H1 (cell line): ENCODE measurements around the gene DHRS7B. TPM values are rescaled to one million over a fixed set of nuclear protein-coding genes. Genes with fewer than 3 reads are reported as not detected.

Experiments
- CTCF ChIA-PET: fragments of 300-600 bp; sonication (Branson Sonifier 250); formaldehyde crosslinking; loops from one replicate; lab custom pipeline; 2021; ENCODE audit not compliant: partially characterized antibody; lab: Charles Lee
- POLR2A ChIA-PET: fragments of 300-600 bp; sonication (Branson Sonifier 250); formaldehyde crosslinking; loops from one replicate; lab custom pipeline; 2021; ENCODE audit warnings: inconsistent platforms; ENCODE audit not compliant: partially characterized antibody; lab: Charles Lee
- DNase-seq, 2 experiments: peaks; one replicate each; pipeline versions ENCODE4 v3.0.0 to v3.0.0-alpha.2; 2010 to 2022; ENCODE audit warnings: low spot score in 2 of 2, low read depth in 1 of 2, mixed read lengths in 1 of 2
- FAIRE-seq: peaks from 2 replicates; lab custom pipeline; 2011; peaks lifted over from hg19 to GRCh38; lab: Jason Lieb, UNC
- H2AFZ ChIP-seq: 2 replicates; pipeline ENCODE4 v1.8.1; 2012; ENCODE audit warnings: low read length, inconsistent platforms
- H2AK5ac ChIP-seq: 2 replicates; pipeline ENCODE4 v1.6.1; 2013; ENCODE audit warnings: low read depth, low read length
- H2BK120ac ChIP-seq: replicated peaks from 2 replicates; pipeline ENCODE3; 2013; ENCODE audit warnings: low read depth, low read length, inconsistent platforms
- H2BK12ac ChIP-seq: 2 replicates; pipeline ENCODE4 v1.6.1; 2013; ENCODE audit warnings: low read depth, low read length
- H2BK15ac ChIP-seq: 2 replicates; pipeline ENCODE4 v1.6.1; 2013; ENCODE audit warnings: low read length
- H2BK20ac ChIP-seq: 2 replicates; pipeline ENCODE4 v1.6.1; 2013; ENCODE audit warnings: low read length
- H2BK5ac ChIP-seq: 2 replicates; pipeline ENCODE4 v1.6.1; 2013; ENCODE audit warnings: low read depth, low read length
- H3K14ac ChIP-seq: 2 replicates; pipeline ENCODE4 v1.6.1; 2013; ENCODE audit warnings: inconsistent platforms; ENCODE audit not compliant: insufficient read length
- H3K18ac ChIP-seq: 2 replicates; pipeline ENCODE4 v1.6.1; 2013; ENCODE audit warnings: low read length; ENCODE audit errors: extremely low read depth
- H3K23ac ChIP-seq: 2 replicates; pipeline ENCODE4 v1.6.1; 2013; ENCODE audit warnings: inconsistent platforms; ENCODE audit not compliant: insufficient read length
- H3K23me2 ChIP-seq: 2 replicates; pipeline ENCODE4 v1.6.1; 2013; ENCODE audit warnings: low read depth, low read length
- H3K27ac ChIP-seq: 2 replicates; pipeline ENCODE4 v1.6.1; 2011; ENCODE audit warnings: low read depth, low read length, inconsistent platforms
- H3K27me3 ChIP-seq, 4 experiments: replicated peaks in 1 of 4; 1 replicate in 1 of 4; 2 replicates in 3 of 4; pipeline versions ENCODE4 v1.6.1 to v1.8.1; 2011 to 2013; ENCODE audit warnings: low read length in 3 of 4, mild to moderate bottlenecking in 3 of 4, inconsistent platforms in 2 of 4, mixed read lengths in 2 of 4, moderate library complexity in 1 of 4; ENCODE audit not compliant: control insufficient read depth in 3 of 4, insufficient read depth in 3 of 4; ENCODE audit errors: extremely low read depth in 1 of 4
- H3K36me3 ChIP-seq, 4 experiments: 2 replicates each; pipeline versions ENCODE4 v1.6.1 to v1.8.1; 2011 to 2013; ENCODE audit warnings: mild to moderate bottlenecking in 4 of 4, low read length in 3 of 4, moderate library complexity in 2 of 4, control low read depth in 1 of 4, inconsistent platforms in 1 of 4; ENCODE audit not compliant: insufficient read depth in 4 of 4, control insufficient read depth in 2 of 4
- H3K4ac ChIP-seq: replicated peaks from 2 replicates; pipeline ENCODE3; 2013; ENCODE audit warnings: low read length, low read depth, mixed read lengths, inconsistent platforms; ENCODE audit not compliant: insufficient read length
- H3K4me1 ChIP-seq, 4 experiments: replicated peaks in 1 of 4; 1 replicate in 1 of 4; 2 replicates in 3 of 4; pipeline versions ENCODE4 v1.6.1 to v1.8.1; 2011 to 2013; ENCODE audit warnings: low read length in 3 of 4, inconsistent platforms in 2 of 4, mixed read lengths in 1 of 4; ENCODE audit not compliant: insufficient read depth in 4 of 4, control insufficient read depth in 3 of 4
- H3K4me2 ChIP-seq, 2 experiments: 2 replicates each; pipeline versions ENCODE4 v1.6.1 to v1.8.1; 2011 to 2013; ENCODE audit warnings: low read depth in 2 of 2, low read length in 2 of 2, control low read depth in 1 of 2, inconsistent platforms in 1 of 2, mild to moderate bottlenecking in 1 of 2; ENCODE audit not compliant: insufficient read depth in 1 of 2
- H3K4me3 ChIP-seq, 4 experiments: fragments of 200-600, 300-600 bp in 1 of 4; sonication (generic), shearing (Covaris generic), sonication (Bioruptor Twin) in 1 of 4; 2 replicates each; pipeline versions ENCODE4 v1.5.1 to v1.8.1; 2011 to 2016; ENCODE audit warnings: low read length in 4 of 4, low read depth in 3 of 4, control low read depth in 2 of 4, inconsistent platforms in 2 of 4, mild to moderate bottlenecking in 2 of 4, mixed read lengths in 1 of 4, moderate library complexity in 1 of 4; ENCODE audit not compliant: insufficient read depth in 2 of 4; ENCODE audit errors: extremely low read depth in 1 of 4
- H3K56ac ChIP-seq: replicated peaks from 2 replicates; pipeline ENCODE3; 2013; ENCODE audit warnings: low read depth, mild to moderate bottlenecking, mixed read lengths, low read length, inconsistent platforms; ENCODE audit not compliant: insufficient read length
- H3K79me1 ChIP-seq: 2 replicates; pipeline ENCODE4 v1.6.1; 2013; ENCODE audit warnings: low read depth, low read length, control low read depth
- H3K79me2 ChIP-seq, 2 experiments: 2 replicates each; pipeline versions ENCODE4 v1.6.1 to v1.8.1; 2012 to 2013; ENCODE audit warnings: low read length in 2 of 2, mild to moderate bottlenecking in 2 of 2, inconsistent platforms in 1 of 2; ENCODE audit not compliant: insufficient read depth in 2 of 2, control insufficient read depth in 1 of 2
- H3K9ac ChIP-seq, 4 experiments: replicated peaks in 1 of 4; 1 replicate in 1 of 4; 2 replicates in 3 of 4; pipeline versions ENCODE4 v1.6.1 to v1.8.1; 2011 to 2013; ENCODE audit warnings: low read depth in 3 of 4, low read length in 3 of 4, control low read depth in 2 of 4, mild to moderate bottlenecking in 2 of 4, moderate library complexity in 2 of 4, inconsistent platforms in 1 of 4; ENCODE audit errors: extremely low read depth in 1 of 4
- H3K9me3 ChIP-seq, 2 experiments: 2 replicates each; pipeline versions ENCODE4 v1.6.1 to v1.8.1; 2012 to 2013; ENCODE audit warnings: mild to moderate bottlenecking in 2 of 2, moderate library complexity in 2 of 2, control low read depth in 1 of 2, inconsistent platforms in 1 of 2, low read depth in 1 of 2, low read length in 1 of 2, mixed read lengths in 1 of 2; ENCODE audit not compliant: insufficient read depth in 2 of 2
- H4K20me1 ChIP-seq, 2 experiments: replicated peaks in 1 of 2; 2 replicates each; pipeline versions ENCODE3 to v1.8.1; 2011 to 2013; ENCODE audit warnings: inconsistent platforms in 2 of 2, low read length in 2 of 2, mild to moderate bottlenecking in 1 of 2; ENCODE audit not compliant: insufficient read depth in 2 of 2, control insufficient read depth in 1 of 2
- H4K5ac ChIP-seq: 2 replicates; pipeline ENCODE4 v1.6.1; 2013; ENCODE audit warnings: low read length, low read depth, mixed read lengths, inconsistent platforms; ENCODE audit not compliant: insufficient read length
- H4K8ac ChIP-seq: 2 replicates; pipeline ENCODE4 v1.8.0; 2013; ENCODE audit warnings: mild to moderate bottlenecking, moderate library complexity, low read length, inconsistent platforms; ENCODE audit not compliant: insufficient read depth; ENCODE audit errors: extremely low read depth
- H4K91ac ChIP-seq: replicated peaks from 2 replicates; pipeline ENCODE3; 2013; ENCODE audit warnings: low read length, mixed read lengths, inconsistent platforms; ENCODE audit not compliant: insufficient read length
- BCL11A ChIP-seq, 2 experiments: IDR thresholded peaks; one replicate each; pipeline ENCODE4 v1.6.1; 2011; ENCODE audit warnings: low read depth in 2 of 2, low read length in 2 of 2, mild to moderate bottlenecking in 2 of 2
- GABPA ChIP-seq: IDR thresholded peaks from 2 replicates; pipeline ENCODE4 v1.6.1; 2011; ENCODE audit warnings: mild to moderate bottlenecking, low read length, moderate library complexity, borderline replicate concordance; ENCODE audit not compliant: insufficient read depth
- HDAC2 ChIP-seq, 2 experiments: fragments of 300-600 bp in 1 of 2; sonication (generic) in 1 of 2; IDR thresholded peaks; 2 replicates each; pipeline ENCODE4 v1.6.1; 2011 to 2012; ENCODE audit warnings: low read depth in 2 of 2, low read length in 2 of 2, mild to moderate bottlenecking in 2 of 2, moderate library complexity in 2 of 2, borderline replicate concordance in 1 of 2, inconsistent platforms in 1 of 2
- JUN ChIP-seq: IDR thresholded peaks from 2 replicates; pipeline ENCODE4 v1.6.1; 2011; ENCODE audit warnings: low read depth, mild to moderate bottlenecking, improper control_type of control experiment, low read length
- POLR2A ChIP-seq, 2 experiments: IDR thresholded peaks; 1 replicate in 1 of 2; 2 replicates in 1 of 2; pipeline ENCODE4 v1.6.1; 2011; ENCODE audit warnings: low read depth in 2 of 2, low read length in 2 of 2, mild to moderate bottlenecking in 2 of 2; ENCODE audit errors: control extremely low read depth in 1 of 2
- SAP30 ChIP-seq: fragments of 300-600 bp; sonication (generic); IDR thresholded peaks from 2 replicates; pipeline ENCODE4 v1.7.1; 2012; ENCODE audit warnings: low read length, moderate library complexity, mild to moderate bottlenecking, inconsistent platforms; ENCODE audit not compliant: insufficient read depth, insufficient replicate concordance
- SP1 ChIP-seq: IDR thresholded peaks from 2 replicates; pipeline ENCODE4 v1.6.1; 2011; ENCODE audit warnings: low read depth, low read length
- USF2 ChIP-seq: IDR thresholded peaks from 2 replicates; pipeline ENCODE4 v1.6.1; 2011; ENCODE audit warnings: low read length, improper control_type of control experiment
- WGBS, 2 experiments: shearing (Covaris generic) in 1 of 2; methylation state at CpG; one replicate each; pipeline versions ENCODE4 v1.1.6 to v1.1.7; 2013 to 2015; ENCODE audit warnings: low lambda C conversion rate in 2 of 2, mixed read lengths in 2 of 2, inconsistent platforms in 1 of 2, low coverage in 1 of 2, missing lambda C conversion rate in 1 of 2; ENCODE audit not compliant: insufficient replicate concordance in 2 of 2, insufficient coverage in 1 of 2, insufficient read length in 1 of 2; ENCODE audit errors: extremely low coverage in 1 of 2, missing lambda C conversion rate in 1 of 2; 5-methylcytosine and 5-hydroxymethylcytosine counted together
- polyA plus RNA-seq, 7 experiments: library from polyadenylated mRNA; depleted of rRNA in 3 of 7; stranded (reverse) in 5 of 7; unstranded in 2 of 7; fragments of >200 nt in 5 of 7; fragments of 200-250 nt in 2 of 7; gene quantifications; 1 replicate in 5 of 7; 2 replicates in 1 of 7; 4 replicates in 1 of 7; pipeline versions ENCODE4 v1.2.1 to v1.2.3, GENCODE V29; 2011 to 2013; ENCODE audit warnings: missing spikeins in 2 of 7, mixed read lengths in 2 of 7
- total RNA-seq: library from RNA; stranded (reverse); fragmentation: NEBNext Ultra II Directional; extraction: Animal tissue kit (Norgen Biotek cat#: 25700); gene quantifications from 2 replicates; pipeline ENCODE4 v1.2.1, GENCODE V29; 2021

Gene DHRS7B
- total and polyA plus RNA-seq, 2 of the 8 experiments (the other 6 are each of a cell fraction or from before 2014, with no cell fraction given) = 11.0 to 27.9 TPM

GRCh38 chr17:21079196-21079595 is 47.6 kb upstream of the DHRS7B start:
- POLR2A ChIA-PET = no interaction called here
- 84% methylated on average over 7 of the region's 7 CpGs; no CpG with 5 or more reads in 1 of the 2 experiments for WGBS, 2 experiments
- Histone ChIP-seq H3K14ac (no peak overlapping the region), H2BK5ac (no peak overlapping the region), H2BK12ac (no peak overlapping the region), H3K23me2 (no peaks in the 10 kb centered on the region; the same call in 1 of the 2 replicates), H2AFZ (no peak overlapping the region), H3K4me2 (no peak overlapping the region), H3K4me3 (no peak overlapping the region), H3K36me3 (no peaks in the 10 kb centered on the region), H2BK20ac (no peak overlapping the region), H4K91ac (no peak overlapping the region), H3K4ac (no peak overlapping the region), H3K9ac (no peak overlapping the region), H3K56ac (no peak overlapping the region), H3K27me3 (no peaks in the 10 kb centered on the region), H2BK120ac (no peak overlapping the region), H2BK15ac (no peak overlapping the region), H4K8ac (no peak overlapping the region), H3K9me3 (peaks cover 0 to 9% of the 10 kb centered on the region in 2 experiments; a peak in 2 of 4 replicates), H3K18ac (no peak overlapping the region), H4K20me1 (no peaks in the 10 kb centered on the region), H3K4me1 (peaks cover 0 to 2% (median 0%) of the 10 kb centered on the region in 4 experiments; a peak in 1 of 7 replicates), H4K5ac (no peak overlapping the region), H3K23ac (no peak overlapping the region), H3K27ac (no peak overlapping the region), H3K79me1 (no peaks in the 10 kb centered on the region), H2AK5ac (no peak overlapping the region), H3K79me2 (no peaks in the 10 kb centered on the region)
- CTCF ChIA-PET = interaction anchor here (0.7 to 2.2 kb wide), 7 partner anchors 12 to 91 kb away, joined by 3 to 9 read pairs (median 3); no protein-coding TSS in a partner anchor
- DNase-seq (no peak), FAIRE-seq (no peak)
- TF ChIP-seq GABPA (no peak), HDAC2 (IDR thresholded peaks at IDR 0.05; ENCODE audit: borderline replicate concordance in 1 of 2, low read depth in 2 of 2, low read length in 2 of 2) (no peak), BCL11A (IDR thresholded peaks at IDR 0.05; ENCODE audit: low read depth in 2 of 2, low read length in 2 of 2) (no peak), POLR2A (IDR thresholded peaks at IDR 0.05; ENCODE audit: control extremely low read depth in 1 of 2, low read depth in 2 of 2, low read length in 2 of 2) (no peak), USF2 (no peak), JUN (no peak), SAP30 (no peak), SP1 (no peak)
